SW480 (cell line): ENCODE results near the gene PLXNB2.
"Not testable (repeated sequence)": the region's sequence is repeated elsewhere in the genome, so short reads cannot be mapped to it uniquely, and the experiment has no call there.

Experiments
- DNase-seq: peaks from one replicate; pipeline ENCODE4 v3.0.0-alpha.2; 2016; ENCODE audit warnings: low spot score

Gene PLXNB2, protein sequence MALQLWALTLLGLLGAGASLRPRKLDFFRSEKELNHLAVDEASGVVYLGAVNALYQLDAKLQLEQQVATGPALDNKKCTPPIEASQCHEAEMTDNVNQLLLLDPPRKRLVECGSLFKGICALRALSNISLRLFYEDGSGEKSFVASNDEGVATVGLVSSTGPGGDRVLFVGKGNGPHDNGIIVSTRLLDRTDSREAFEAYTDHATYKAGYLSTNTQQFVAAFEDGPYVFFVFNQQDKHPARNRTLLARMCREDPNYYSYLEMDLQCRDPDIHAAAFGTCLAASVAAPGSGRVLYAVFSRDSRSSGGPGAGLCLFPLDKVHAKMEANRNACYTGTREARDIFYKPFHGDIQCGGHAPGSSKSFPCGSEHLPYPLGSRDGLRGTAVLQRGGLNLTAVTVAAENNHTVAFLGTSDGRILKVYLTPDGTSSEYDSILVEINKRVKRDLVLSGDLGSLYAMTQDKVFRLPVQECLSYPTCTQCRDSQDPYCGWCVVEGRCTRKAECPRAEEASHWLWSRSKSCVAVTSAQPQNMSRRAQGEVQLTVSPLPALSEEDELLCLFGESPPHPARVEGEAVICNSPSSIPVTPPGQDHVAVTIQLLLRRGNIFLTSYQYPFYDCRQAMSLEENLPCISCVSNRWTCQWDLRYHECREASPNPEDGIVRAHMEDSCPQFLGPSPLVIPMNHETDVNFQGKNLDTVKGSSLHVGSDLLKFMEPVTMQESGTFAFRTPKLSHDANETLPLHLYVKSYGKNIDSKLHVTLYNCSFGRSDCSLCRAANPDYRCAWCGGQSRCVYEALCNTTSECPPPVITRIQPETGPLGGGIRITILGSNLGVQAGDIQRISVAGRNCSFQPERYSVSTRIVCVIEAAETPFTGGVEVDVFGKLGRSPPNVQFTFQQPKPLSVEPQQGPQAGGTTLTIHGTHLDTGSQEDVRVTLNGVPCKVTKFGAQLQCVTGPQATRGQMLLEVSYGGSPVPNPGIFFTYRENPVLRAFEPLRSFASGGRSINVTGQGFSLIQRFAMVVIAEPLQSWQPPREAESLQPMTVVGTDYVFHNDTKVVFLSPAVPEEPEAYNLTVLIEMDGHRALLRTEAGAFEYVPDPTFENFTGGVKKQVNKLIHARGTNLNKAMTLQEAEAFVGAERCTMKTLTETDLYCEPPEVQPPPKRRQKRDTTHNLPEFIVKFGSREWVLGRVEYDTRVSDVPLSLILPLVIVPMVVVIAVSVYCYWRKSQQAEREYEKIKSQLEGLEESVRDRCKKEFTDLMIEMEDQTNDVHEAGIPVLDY (N-terminal part only)

DNA sequence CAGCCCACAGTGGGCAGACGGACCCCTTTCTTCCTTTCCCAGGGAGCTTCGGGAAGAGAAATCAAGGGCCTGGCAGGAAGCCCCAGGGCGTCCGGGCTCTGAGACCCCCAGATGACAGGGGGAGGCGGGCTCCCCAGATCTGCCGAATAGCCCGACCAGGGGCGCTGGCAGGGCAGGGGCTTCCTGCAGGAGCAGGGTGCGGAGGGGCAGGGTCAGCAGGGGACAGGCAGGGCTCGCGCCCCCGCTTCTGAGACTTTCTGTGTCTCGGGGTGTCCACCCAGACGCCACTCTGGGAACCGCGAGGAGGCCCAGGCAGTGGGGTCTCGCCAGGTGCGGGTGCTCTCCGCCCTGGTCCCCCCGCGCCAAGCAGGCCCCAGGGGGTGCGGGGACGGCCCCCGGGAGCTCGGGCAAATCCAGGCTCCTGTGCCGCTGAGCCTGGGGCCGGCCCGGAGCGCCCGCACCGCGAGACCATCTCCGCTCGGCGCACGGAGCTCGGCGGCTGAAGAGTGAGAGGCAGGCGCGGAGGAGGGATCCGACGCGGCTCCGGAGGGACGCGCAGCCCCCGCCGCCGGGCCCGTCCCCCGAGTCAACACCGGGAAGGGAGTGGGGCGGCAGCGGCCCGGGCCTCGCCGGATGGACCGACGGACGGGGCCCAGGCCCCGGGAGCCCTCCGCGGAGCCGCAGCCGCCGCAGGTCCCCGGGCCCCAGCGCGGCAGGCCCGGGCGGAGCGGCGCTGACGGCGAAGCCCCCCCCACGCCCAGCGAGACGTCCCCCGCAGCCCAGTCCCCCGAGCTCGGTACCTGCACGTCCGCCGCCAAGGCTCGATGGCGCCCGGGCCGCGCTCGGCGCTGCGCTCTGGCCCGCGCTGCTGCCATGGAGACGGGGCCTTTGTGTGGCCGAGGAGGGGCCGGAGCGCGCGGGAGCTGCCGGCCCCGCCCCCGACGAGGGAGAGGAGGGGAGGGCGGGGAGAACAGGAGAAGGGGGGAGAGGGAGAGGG lies at the start of gene PLXNB2:
PLXNB2 (minus strand) TSS at position 894 of the 997 bp plus-strand sequence. CDS start 17,062 bp downstream, outside the sequence.
- peak; percentile 74 for DNase-seq

DNA sequence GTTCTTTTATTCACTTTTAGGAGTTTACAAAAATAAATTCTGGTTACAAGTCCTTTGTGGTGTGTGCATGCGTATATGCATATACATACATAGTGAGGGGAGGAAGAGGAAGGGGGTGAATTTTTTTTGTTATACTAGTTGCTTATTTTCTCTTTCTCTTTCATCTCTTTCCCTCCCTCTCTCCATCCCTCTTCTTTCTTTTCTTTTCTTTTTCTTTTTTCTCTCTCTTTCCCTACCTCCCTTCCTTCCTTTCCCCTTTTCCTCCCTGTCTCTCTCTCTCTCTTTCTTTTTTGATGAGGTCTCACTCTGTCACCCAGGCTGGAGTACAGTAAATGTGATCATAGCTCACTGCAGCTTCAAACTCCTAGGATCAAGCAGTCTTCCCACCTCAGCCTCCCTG lies 49.8 kb upstream of the PLXNB2 start:
- no peak for DNase-seq

DNA sequence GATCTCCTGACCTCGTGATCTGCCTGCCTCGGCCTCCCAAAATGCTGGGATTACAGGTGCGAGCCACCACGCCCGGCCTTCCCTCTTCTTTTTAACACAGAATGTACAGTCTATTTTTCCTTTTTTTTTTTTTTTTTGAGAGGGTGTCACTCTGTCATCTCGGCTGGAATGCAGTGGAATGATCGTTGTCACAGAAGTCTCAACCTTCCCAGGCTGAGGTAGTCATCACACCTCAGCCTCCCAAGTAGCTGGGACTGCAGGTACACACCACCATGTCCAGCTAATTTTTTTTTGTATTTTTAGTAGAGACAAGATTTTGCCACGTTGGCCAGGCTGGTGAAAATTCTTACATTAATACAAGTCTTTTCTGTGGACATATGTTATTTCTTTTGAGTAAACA lies 48.7 kb upstream of the PLXNB2 start:
- DNase-seq, result no peak

DNA sequence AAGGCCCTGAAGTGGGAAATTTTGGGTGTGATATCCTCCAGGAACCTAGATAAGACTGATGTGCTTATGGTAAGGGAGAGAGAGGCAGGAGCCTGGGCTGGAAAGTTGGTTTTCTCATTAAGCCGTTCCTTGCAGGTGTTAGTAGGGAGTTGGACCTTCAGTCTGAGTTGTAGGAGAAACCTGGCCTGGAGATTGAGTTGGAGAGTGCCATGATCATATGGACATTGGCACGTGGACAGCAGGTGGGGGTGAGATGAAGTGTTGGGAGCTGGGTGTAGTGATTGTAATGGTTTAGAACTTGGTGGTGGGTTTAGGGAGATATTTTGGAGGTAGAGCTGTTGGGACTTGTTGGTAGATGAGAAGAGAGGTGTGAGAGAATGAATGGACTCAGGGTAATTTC lies 40.6 kb upstream of the PLXNB2 start:
- DNase-seq, result no peak

DNA sequence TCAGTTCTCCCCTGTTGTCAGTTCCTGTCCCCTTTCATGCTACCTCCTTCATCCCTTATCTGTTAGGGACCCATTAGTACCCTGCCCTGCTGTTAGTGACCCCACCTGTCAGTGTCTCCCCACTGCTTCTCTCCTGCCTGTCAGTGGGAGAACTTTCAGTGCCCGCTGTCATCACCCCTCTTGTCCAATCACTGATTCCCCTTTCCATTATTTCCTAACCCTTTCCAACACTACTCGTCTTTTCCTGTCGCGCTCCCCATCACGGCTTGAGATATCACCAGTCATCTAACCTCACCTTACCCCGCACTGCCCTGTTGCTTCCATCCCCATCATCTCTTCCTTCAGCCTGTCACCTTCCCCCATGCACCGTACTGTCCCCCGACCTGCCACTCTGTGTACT lies 39.7 kb upstream of the PLXNB2 start:
- DNase-seq, result no peak

DNA sequence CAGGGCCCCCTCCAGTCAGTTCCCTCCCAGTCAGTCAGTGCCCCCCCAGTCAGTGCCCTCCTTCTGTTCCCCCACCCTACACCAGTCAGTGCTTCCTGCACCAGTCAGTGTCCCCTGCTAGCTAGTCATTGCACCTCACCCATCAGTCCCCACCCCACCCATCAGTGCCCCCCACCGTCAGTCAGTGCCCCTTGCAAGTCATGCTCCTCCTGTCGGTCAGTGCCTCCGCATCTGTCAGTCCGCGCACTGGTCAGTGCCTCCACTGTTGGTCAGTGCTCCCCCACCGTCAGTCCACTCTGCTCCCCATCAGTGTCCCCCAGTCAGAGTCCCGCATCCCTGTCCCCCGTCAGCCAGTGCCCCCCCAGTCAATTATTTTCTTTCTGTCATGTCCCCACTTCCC lies 39.0 kb upstream of the PLXNB2 start:
- DNase-seq, result no peak

DNA sequence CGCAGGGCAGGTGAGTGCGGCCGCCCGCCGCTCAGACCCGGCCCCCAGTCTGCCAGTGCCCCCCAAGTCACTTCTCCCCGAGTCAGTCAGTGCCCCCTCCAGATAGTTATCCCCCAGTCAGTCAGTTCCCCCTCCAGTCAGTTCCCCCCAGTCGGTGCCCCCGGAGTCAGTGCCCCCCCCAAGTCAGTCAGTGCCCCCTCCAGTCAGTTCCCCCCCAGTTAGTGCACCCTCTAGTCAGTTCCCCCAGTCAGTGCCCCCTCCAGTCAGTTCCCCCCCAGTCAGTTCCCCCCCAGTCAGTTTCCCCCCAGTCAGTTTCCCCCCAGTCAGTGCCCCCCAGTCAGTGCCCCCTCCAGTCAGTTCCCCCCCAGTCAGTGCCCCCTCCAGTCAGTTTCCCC lies 36.1 kb upstream of the PLXNB2 start:
- no peak for DNase-seq

DNA sequence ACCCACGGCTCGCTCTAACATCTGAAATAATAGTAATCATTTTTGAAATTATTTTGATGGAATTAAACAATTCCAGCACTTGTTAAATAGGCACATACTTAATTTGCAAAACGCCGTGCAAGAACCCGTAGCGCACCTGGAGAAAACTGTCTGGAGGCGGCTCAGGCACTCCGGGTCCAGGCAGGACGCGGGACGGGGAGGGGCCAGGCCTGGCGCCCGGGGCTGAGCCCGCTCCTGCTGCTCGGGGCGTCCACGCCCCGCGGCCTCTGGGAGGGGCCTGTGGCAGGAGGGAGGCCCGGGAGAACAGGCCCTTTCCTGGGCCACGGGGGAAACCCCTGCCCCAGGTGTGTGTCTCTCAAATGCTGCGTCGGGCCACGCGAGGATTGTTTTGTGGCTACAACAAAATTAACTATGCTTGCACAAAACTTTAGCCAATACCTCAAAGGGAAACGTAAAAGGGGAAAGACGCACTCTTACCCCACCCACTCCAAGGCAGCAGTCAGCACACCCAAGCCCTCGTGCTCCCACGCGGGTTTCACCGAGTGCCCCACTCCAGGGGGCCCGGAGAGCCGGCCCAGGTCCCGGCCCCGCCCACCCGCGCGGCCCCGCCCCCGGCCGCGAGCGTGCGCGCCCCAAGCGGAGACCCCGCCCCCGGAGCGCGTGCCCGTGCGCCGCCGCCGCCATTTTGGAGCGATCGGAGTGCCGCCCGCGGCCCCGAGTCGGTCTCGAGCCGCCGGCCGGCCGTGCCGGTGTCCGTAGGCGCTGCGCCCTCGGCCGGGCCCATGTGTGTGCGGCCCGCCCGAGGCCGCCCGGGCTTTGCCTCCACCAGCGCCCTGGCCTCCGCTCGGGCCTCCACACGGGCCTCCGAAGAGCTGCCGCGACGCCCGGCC lies 35.5 kb upstream of the PLXNB2 start, which contains the start of gene PPP6R2:
PPP6R2 (plus strand) TSS at position 677 of the 890 bp plus-strand sequence. CDS start 50,582 bp downstream, outside the sequence.
- peak; percentile 54 for DNase-seq

DNA sequence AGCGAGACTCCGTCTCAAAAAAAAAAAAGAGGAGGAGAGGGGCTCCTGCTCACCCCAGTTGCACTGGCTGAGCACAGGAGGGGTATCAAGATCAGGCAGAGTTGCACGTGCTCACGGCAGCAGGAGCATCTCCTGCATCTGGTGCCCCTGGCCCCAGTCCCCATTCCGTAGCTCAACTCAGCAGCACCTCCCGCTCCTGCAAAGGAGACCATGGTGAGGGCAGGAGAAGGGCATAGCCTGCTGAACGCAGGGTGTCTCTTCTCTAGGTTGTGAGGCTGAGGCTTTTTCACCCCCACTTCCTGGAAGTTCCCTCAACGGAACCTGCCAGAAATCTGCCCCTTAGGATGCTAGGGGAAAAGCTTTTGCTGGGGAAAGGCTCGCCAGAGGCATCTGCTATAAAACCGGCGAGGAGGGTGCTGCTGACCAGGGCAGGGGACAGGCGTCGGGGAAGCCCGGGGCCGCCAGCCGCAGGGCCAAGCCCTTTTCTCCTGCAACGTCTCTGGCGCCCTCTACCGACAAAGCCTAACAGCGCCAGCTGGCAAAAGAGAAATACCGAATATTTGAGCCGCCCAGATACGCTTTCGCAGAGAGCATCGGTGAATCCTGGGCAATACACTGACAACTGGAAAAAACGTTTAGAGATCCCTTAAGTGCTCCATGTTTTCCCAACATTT lies 34.7 kb upstream of the PLXNB2 start:
- DNase-seq, result peak; percentile 86

DNA sequence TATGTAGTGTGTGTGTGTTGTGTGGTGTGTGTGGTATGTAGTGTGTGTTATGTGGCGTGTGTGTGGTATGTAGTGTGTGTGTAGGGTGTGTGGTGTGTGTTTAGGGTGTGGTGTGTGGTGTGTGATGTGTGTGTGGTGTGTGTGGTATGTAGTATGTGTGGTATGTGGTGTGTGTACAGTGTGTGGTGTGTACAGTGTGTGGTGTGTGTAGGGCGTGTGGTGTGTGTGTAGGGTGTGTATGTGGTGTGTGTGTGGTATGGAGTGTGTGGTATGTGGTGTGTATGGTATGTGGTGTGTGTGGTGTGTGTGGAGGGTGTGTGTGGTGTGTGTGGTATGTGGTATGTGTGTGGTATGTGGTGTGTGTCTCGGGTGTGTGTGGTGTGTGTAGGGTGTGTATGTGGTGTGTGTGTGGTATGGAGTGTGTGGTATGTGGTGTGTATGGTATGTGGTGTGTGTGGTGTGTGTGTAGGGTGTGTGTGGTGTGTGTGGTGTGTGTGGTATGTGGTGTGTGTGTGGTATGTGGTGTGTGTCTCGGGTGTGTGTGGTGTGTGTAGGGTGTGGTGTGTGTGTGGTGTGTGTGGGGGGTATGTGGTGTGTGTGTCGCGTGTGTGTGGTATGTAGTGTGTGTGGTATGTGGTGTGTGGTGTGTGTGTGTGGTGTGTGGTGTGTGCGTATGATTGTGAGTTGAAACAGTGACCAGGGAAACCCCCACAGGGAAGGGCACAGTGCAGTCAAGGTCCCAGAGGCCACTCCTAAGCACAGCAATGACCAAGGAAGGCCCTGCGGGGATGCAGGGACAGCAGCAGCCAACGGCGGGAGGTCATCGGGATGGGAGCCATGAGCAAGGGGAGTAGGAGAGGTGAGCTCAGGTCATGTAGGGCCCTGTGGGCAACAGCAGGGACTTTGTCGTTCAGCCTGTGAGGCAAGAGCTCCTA lies 32.8 kb upstream of the PLXNB2 start:
- DNase-seq, result peak; percentile 22

DNA sequence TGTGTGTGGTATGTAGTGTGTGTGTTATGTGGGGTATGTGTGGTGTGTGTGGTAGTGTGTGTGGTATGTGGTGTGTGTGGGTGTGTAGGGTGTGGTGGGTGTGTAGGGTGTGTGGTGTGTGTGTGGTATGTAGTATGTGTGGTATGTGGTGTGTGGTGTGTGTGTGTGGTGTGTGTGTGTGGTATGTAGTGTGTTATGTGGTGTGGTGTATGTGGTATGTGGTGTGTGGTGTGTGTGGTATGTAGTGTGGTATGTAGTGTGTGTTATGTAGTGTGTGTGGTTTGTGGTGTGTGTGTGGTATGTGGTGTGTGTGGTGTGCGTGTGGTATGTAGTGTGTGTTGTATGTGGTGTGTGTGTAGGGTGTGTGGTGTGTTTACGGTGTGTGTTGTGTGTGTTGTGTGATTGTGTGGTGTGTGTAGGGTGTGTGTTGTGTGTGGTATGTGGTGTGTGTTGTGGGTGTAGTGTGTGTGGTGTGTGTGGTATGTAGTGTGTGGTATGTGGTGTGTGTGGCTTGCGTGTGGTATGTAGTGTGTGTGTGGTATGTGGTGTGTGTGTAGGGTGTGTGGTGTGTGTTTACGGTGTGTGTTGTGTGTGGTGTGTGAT lies 31.5 kb upstream of the PLXNB2 start:
- DNase-seq, result no peak

DNA sequence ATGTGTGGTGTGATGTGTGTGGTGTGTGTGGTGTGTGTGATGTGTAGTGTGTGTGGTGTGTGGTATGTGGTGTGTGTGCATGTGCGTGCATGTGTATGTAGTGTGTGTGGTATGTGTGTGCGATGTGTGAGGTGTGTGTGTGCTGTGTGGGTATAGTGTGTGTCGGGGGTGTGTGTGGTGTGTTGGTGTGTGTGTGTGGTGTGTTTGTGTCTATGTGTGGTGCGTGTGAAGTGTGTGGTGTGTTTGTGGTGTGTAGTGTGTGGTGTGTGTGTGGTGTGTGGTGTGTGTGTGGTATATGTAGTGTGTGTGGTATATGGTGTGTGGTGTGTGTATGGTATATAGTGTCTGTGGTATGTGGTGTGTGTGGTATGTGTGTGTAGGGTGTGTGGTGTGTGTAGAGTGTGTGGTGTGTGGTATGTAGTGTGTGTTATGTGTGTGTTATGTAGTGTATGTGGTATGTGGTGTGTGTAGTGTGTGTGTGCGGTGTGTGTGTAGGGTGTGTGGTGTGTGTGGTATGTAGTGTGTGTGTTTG lies 30.7 kb upstream of the PLXNB2 start:
- no peak for DNase-seq

DNA sequence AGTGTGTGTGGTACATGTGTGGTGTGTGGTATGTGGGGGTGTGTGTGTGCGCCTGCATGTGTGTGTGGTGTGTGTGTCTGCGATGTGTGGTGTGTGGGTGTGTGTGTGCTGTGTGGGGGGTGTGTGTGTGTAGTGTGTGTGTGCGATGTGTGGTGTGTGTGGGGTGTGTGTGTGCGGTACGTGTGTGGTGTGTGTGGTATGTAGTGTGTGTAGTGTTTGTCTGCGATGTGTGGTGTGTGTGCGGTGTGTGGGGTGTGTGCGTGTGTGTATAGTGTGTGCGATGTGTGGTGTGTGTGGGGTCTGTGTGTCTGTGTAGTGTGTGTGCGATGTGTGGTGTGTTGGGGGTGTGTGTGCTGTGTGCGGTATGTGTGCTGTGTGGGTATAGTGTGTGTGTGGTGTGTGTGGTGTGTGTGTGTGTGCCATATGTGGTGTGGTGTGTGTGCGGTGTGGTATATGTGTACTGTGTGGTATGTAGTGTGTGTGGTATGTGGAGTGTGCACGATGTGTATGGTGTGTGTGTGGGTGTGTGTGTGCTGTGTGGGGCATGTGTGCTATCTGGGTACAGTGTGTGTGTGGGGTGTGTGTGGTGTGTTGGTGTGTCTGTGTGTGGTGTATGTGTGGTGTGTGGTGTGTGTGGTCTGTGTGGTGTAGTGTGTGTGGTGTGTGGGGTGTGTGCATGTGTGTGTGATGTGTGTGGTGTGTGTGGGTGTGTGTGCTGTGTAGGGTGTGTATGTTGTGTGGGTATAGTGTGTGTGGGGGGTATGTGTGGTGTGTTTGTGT lies 30.0 kb upstream of the PLXNB2 start:
- DNase-seq, result no peak

DNA sequence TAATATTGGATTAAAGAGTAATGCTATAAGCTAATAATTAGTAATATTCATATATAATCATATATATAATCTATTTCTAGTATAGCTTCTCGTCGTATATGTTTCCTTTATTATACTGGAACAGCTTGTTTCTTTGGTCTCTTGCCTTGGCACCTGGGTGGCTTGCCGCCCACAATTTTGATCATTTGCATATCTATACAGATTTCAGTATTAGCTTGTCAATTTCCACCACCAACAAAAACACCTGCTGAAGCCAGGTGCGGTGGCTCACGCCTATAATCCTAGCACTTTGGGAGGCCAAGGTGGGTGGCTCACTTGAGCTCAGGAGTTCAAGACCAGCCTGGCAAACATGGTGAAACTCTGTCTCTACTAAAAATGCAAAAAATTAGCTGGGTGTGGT lies 27.0 kb upstream of the PLXNB2 start:
- not testable (repeated sequence) for DNase-seq

DNA sequence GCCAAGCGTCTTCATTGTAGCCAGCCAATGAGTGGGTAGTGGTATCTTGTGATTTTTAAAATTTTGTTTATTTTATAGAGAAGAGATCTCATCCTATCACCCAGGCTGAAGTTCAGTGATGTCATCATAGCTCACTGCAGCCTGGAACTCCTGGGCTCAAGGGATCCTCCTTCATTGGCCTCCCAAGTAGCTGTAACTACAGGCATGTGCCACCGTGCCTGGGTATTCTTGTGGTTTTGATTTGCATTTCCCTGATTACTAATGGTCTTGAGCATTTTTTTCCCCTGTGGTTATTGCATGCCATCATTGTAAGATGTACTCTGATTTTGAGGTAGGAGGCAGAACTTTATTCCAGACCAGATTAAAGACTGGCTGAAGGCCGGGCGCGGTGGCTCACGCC lies 21.8 kb upstream of the PLXNB2 start:
- no peak for DNase-seq

DNA sequence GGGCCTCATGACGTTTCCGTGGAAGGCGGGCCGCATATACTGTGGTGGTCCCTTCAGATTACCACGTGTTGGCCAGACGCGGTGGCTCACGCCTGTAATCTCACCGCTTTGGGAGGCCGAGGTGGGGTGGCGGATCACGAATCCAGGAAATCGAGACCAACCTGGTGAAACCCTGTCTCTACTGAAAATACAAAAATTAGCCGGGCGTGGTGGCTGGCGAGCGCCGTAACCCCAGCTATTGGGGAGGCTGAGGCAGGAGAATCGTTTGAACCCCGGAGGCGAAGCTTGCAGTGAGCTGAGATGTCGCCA lies 20.2 kb upstream of the PLXNB2 start:
- no peak for DNase-seq
